Stimulated activated CD4-positive, alpha-beta T cell treated with anti-CD3 and anti-CD28 coated beads, Interleukin-2, amount 100 ng/mL, for 4 hours (primary cell): ENCODE results near the gene C4A.
"Not testable (repeated sequence)": the region's sequence is repeated elsewhere in the genome, so short reads cannot be mapped to it uniquely, and the experiment has no call there.

Experiments used
- DNase-seq: peaks from one replicate; pipeline ENCODE4 v3.0.0-alpha.2; 2020; ENCODE audit warnings: low read depth

The C4A gene

DNA sequence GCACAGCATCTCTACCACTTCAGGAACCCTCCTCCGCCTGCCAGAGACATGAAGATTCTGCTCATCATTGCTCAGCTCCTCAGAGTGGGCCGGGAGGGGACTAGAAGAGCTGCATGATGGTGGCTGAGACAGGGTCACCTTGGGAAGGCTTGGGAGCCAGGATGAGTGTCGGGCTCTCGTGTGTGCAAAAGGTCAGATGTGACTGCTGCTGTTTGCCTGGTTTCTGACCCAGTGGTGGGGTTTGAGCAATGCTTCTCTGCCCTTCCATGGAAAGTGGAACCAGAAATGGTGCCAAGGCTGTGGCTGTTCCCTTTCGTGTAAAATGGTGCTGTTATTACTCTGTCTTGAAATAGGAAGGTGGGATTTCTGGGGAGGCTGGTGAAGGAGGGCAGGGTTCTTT, 859 bp upstream of the C4A start:
- not testable (repeated sequence) for DNase-seq

- not testable (repeated sequence) for DNase-seq
Measured at GRCh38 chr6:31989363-31989762, 7.5 kb downstream of the C4A start.

DNA sequence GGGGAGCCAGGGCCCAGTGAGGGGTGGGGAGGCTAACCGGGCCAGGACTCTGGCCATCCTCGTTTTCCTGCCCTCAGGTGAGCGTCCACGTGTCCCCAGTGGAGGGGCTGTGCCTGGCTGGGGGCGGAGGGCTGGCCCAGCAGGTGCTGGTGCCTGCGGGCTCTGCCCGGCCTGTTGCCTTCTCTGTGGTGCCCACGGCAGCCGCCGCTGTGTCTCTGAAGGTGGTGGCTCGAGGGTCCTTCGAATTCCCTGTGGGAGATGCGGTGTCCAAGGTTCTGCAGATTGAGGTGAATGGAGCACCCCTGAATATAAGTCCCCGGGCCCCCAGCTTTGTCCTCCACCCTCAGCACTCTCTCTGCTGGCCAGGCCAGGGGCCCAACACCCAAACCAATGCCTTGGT, 12.6 kb downstream of the C4A start:
- not testable (repeated sequence) for DNase-seq

- DNase-seq = not testable (repeated sequence)
Measured at GRCh38 chr6:31996385-31996784, 14.5 kb downstream of the C4A start.

DNA sequence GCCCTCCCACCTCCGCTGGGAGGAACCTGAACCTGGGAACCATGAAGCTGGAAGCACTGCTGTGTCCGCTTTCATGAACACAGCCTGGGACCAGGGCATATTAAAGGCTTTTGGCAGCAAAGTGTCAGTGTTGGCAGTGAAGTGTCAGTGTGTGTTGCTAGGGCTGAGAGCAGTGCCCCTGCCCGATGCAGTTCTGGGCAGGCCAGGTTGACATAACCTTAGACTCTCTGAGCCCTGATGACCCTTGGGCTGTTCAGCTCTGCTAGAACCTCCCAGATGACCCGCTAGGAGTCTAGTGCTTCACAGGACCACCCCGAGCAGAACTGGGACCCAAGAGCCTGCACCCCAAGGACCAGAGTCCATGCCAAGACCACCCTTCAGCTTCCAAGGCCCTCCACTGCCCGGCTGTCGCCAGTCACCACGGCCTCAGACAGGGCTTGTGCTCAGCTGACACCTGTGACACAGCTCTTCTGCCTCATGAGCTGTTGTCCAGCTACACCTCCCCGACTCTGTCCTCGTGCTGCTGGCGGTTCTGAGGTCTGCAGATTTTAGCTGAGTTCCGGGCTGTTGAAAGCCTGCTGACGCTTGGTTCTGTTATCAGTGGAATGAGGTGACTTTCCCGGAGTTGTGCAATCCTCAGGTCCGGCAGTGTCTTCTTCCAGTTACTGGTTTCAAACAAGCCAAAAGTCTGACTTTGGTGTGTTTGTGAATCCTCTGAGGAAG, 20.9 kb downstream of the C4A start:
- DNase-seq = not testable (repeated sequence)

DNA sequence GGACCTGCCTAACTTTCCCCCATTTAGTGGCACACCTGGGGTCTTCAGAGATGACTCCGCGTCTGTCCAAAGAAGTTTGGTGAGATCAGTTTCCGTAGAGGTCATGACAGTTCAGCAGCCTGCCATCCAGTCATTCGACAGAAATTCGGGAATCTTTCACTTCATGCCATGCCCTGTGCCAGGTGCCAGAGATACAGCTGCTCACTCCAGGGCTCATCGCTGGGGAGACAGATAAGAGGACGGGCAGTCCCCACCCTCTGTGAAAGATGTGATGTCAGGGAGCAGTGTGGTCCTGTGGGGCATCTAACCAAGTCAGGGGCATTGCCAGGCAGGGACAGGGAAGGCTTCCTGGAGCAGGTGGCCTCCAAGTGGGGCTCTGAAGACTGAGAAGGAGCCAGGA, 21.4 kb downstream of the C4A start:
- DNase-seq = not testable (repeated sequence)

DNA sequence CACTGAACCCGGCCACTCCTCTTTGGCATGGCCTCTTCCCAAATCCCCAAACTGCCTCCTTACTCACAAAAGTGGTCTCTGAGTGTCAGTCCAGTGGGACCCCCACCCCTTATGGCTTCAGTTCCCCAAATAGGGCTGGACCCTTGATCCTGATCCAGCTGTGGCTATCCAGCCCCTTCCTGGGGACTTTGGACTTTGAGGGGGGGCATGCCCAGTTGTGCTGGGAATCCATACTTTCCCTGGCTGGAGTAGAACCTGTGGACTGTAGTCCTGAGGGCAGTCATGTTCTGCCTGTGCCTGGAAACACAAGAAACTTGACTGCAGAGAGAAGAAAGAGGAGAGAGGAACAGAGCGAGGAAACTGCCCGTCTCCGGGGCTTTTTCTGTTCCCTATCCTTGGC, 22.5 kb downstream of the C4A start:
- not testable (repeated sequence) for DNase-seq

DNA sequence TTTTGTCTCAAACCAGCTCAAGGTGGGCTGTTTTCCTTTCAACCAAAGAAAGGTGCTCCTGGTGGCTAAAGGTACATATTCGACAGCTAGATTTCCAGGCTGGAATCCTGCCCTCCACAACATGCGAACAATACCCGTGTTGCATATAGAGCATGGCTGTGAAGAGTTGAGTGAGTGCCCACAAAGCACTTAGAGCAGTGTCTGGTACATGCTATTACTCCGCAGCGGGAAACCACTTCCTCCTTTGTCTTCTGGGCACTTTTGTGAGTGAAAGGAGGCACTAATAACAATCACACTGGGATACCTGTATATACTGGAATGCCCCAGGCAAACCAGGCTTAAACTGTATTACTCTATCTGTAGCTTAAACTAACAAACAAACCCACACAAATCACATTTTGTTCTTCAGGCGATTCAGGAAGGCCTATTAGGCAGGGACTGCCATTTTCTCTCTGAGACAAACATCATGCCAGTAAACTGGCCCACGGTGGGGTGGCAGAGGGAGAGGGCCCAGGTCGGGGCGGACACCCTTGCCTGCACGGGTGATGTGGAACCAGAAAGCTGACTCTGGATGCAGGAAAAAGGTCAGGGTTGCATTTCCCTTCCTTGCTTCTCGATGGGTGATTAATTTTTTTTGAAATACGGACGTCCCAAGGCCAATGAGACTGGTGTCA, 23.1 kb downstream of the C4A start:
- DNase-seq = not testable (repeated sequence)

DNA sequence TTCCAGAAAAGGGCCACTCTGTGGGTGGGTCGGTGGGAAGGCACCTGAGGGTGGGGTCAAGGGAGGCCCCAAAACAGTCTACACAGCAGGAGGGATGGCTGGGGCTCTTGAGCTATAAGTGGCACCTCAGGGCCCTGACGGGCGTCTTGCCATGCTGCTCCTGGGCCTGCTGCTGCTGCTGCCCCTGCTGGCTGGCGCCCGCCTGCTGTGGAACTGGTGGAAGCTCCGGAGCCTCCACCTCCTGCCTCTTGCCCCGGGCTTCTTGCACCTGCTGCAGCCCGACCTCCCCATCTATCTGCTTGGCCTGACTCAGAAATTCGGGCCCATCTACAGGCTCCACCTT, 23.7 kb downstream of the C4A start:
- DNase-seq = not testable (repeated sequence)

- DNase-seq = not testable (repeated sequence)
Measured at GRCh38 chr6:32005991-32006529, 24.2 kb downstream of the C4A start.

GRCh38 chr6:32007086-32007485, 25.2 kb downstream of the C4A start:
- DNase-seq = not testable (repeated sequence)

- not testable (repeated sequence) for DNase-seq
Measured at GRCh38 chr6:32008037-32008436, 26.2 kb downstream of the C4A start.

DNA sequence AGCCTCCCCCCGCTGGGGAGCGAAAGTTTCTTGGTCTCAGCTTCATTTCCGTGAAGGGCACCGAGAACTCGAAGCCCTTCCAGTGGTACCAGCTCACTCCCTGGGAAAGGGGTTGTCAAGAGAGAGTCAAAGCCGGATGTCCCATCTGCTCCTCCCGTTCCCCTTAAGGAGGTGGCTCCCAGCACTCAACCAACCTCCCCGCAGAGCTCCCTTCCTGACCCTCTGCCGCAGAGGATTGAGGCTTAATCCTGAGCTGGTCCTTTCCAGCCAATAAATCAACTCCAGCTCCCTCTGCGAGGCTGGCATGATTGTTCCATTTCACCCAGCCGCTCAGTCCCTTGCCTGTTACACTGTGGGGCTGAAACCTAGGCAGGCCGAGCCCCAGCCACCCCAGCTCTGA, 26.8 kb downstream of the C4A start:
- not testable (repeated sequence) for DNase-seq

- not testable (repeated sequence) for DNase-seq
Measured at GRCh38 chr6:32009537-32009936, 27.7 kb downstream of the C4A start.

DNA sequence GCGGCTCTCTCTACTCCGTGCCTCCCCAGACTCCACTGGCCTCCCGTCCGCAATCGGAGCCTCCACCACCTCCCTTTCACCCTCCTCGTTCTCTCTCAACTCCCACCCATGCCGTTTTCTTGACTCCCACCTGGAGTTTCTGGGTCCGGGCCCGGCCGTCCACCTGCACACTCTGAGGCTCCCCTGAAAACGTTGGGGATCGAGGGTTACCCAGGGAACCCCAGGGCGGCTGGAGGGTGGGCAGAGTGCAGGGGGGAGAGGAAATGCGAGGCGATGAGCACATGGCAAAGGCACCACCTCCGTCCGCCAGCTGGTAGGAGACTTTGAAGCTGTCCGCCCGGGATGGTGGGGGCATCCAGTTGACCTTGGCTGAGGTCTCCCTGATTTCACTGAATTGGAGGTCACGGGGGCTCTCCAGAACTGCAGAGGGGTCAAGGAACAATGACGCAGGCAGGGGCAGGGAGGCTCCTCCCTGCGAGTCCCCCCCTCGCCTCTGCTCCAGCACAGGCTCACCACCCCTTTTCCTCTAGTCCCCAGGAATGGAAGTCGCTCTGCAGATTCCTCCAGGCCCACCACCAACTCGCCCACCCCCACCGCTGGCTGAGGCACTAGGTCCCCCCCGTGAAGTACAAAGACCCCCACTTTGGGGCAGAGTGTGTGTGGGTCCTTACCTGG, 29.1 kb downstream of the C4A start:
- DNase-seq = not testable (repeated sequence)

- DNase-seq = not testable (repeated sequence)
Measured at GRCh38 chr6:32012941-32013617, 31.2 kb downstream of the C4A start.

DNA sequence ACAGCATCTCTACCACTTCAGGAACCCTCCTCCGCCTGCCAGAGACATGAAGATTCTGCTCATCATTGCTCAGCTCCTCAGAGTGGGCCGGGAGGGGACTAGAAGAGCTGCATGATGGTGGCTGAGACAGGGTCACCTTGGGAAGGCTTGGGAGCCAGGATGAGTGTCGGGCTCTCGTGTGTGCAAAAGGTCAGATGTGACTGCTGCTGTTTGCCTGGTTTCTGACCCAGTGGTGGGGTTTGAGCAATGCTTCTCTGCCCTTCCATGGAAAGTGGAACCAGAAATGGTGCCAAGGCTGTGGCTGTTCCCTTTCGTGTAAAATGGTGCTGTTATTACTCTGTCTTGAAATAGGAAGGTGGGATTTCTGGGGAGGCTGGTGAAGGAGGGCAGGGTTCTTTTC, 31.9 kb downstream of the C4A start:
- not testable (repeated sequence) for DNase-seq

GRCh38 chr6:32014547-32014946, 32.7 kb downstream of the C4A start, which contains the start of gene C4B:
Gene C4B, plus strand, starts transcription at chr6:32014795. Its CDS starts 51 bp downstream, at chr6:32014846.
- not testable (repeated sequence) for DNase-seq

GRCh38 chr6:32022100-32022499, 40.2 kb downstream of the C4A start:
- not testable (repeated sequence) for DNase-seq

DNA sequence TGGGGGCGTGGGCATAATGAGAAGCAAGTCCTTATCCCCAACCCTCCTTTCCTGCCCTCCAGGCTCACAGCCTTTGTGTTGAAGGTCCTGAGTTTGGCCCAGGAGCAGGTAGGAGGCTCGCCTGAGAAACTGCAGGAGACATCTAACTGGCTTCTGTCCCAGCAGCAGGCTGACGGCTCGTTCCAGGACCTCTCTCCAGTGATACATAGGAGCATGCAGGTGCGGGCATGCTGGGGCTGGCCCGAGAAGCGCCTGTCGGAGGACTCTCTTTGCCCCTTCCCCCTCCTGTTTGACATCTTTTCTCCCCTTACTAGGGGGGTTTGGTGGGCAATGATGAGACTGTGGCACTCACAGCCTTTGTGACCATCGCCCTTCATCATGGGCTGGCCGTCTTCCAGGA, 46.8 kb downstream of the C4A start:
- DNase-seq = not testable (repeated sequence)

- DNase-seq = not testable (repeated sequence)
Measured at GRCh38 chr6:32029553-32029952, 47.7 kb downstream of the C4A start.
